HepG2 (cell line): ENCODE data around the gene PEMT. TPM values are rescaled to one million over a fixed set of nuclear protein-coding genes. Genes with fewer than 3 reads are reported as not detected.

Experiments
- ADNP ChIP-seq: sonication (generic); formaldehyde crosslinking; IDR thresholded peaks from 2 replicates; pipeline ENCODE4 v1.4.0; 2020; ENCODE audit warnings: missing genetic modification reagents
- AKAP8 ChIP-seq: sonication (generic); formaldehyde crosslinking; IDR thresholded peaks from 2 replicates; pipeline ENCODE4 v1.5.1; 2020; ENCODE audit warnings: mild to moderate bottlenecking, missing genetic modification reagents
- EED ChIP-seq: sonication (generic); formaldehyde crosslinking; IDR thresholded peaks from 2 replicates; pipeline ENCODE4 v1.5.0; 2020; ENCODE audit warnings: mild to moderate bottlenecking, missing genetic modification reagents
- GTF2F1 ChIP-seq: fragments of 150-350 bp; IDR thresholded peaks from 2 replicates; pipeline ENCODE4 v1.6.1; 2014; ENCODE audit warnings: low read length
- HNRNPLL ChIP-seq: fragments of 200-400 bp; formaldehyde crosslinking; IDR thresholded peaks from 2 replicates; pipeline ENCODE4 v1.6.1; 2017; ENCODE audit warnings: mild to moderate bottlenecking, low read depth, low read length; ENCODE audit not compliant: poor library complexity, severe bottlenecking
- HOMEZ ChIP-seq: IDR thresholded peaks from 2 replicates; pipeline ENCODE4 v1.6.1; 2016; ENCODE audit warnings: low read depth
- NCOA5 ChIP-seq: sonication (generic); formaldehyde crosslinking; IDR thresholded peaks from 2 replicates; pipeline ENCODE4 v1.4.0; 2020; ENCODE audit warnings: missing genetic modification reagents
- NFRKB ChIP-seq: fragments of 450-650 bp; IDR thresholded peaks from 2 replicates; pipeline ENCODE4 v1.6.1; 2017
- SIN3B ChIP-seq: fragments of 150-350 bp; IDR thresholded peaks from 2 replicates; pipeline ENCODE4 v1.6.1; 2014; ENCODE audit warnings: low read length
- STAG1 ChIP-seq: sonication (generic); formaldehyde crosslinking; IDR thresholded peaks from 2 replicates; pipeline ENCODE4 v1.4.0; 2020; ENCODE audit warnings: missing genetic modification reagents
- YEATS2 ChIP-seq: sonication (generic); formaldehyde crosslinking; IDR thresholded peaks from 2 replicates; pipeline ENCODE4 v1.4.0; 2020; ENCODE audit warnings: missing genetic modification reagents, borderline replicate concordance
- ZNF136 ChIP-seq: sonication (generic); formaldehyde crosslinking; IDR thresholded peaks from 2 replicates; pipeline ENCODE4 v1.8.1; 2022; ENCODE audit warnings: low read depth, mild to moderate bottlenecking, moderate library complexity, missing genetic modification reagents
- ZNF280B ChIP-seq: sonication (generic); formaldehyde crosslinking; IDR thresholded peaks from 2 replicates; pipeline ENCODE4 v1.5.0; 2020; ENCODE audit warnings: missing genetic modification reagents, mild to moderate bottlenecking, borderline replicate concordance
- ZNF407 ChIP-seq: sonication (generic); formaldehyde crosslinking; IDR thresholded peaks from one replicate; pipeline ENCODE4 v1.5.1; 2020; ENCODE audit warnings: mild to moderate bottlenecking, missing genetic modification reagents; ENCODE audit errors: not compliant biosample characterization
- ZNF501 ChIP-seq: sonication (generic); formaldehyde crosslinking; IDR thresholded peaks from 2 replicates; pipeline ENCODE4 v1.5.1; 2020; ENCODE audit warnings: mild to moderate bottlenecking, moderate library complexity, missing genetic modification reagents
- ZNF543 ChIP-seq: sonication (generic); formaldehyde crosslinking; IDR thresholded peaks from 2 replicates; pipeline ENCODE4 v1.4.0; 2020; ENCODE audit warnings: mild to moderate bottlenecking, missing genetic modification reagents
- ZNF572 ChIP-seq: sonication (generic); formaldehyde crosslinking; IDR thresholded peaks from 2 replicates; pipeline ENCODE4 v1.5.1; 2020; ENCODE audit warnings: mild to moderate bottlenecking, missing genetic modification reagents
- ZNF598 ChIP-seq: sonication (generic); formaldehyde crosslinking; IDR thresholded peaks from 2 replicates; pipeline ENCODE4 v1.5.1; 2020; ENCODE audit warnings: mild to moderate bottlenecking, missing genetic modification reagents, borderline replicate concordance
- polyA plus RNA-seq, 8 experiments: library from polyadenylated mRNA; depleted of rRNA in 3 of 8; stranded (reverse) in 7 of 8; unstranded in 1 of 8; fragments of >200 nt; fragmentation: Illumina TruSeq in 4 of 8; extraction: Trizol in 4 of 8; gene quantifications; 2 replicates each; pipeline versions ENCODE4 v1.2.1 to v1.2.3, GENCODE V29; 2011 to 2016; ENCODE audit warnings: low read depth in 4 of 8, missing spikeins in 1 of 8, mixed read lengths in 1 of 8; ENCODE audit not compliant: insufficient read depth in 1 of 8
- total RNA-seq, 5 experiments: library from RNA; depleted of rRNA; stranded (reverse); fragments of >200 nt; fragmentation: Illumina TruSeq; extraction: Trizol; gene quantifications; 2 replicates each; pipeline ENCODE4 v1.2.3, GENCODE V29; 2016; ENCODE audit warnings: low read depth in 1 of 5

The PEMT gene
- total and polyA plus RNA-seq, 2 of the 13 experiments (the other 11 are each of a cell fraction or from before 2014, with no cell fraction given) = 31.7 to 43.6 TPM

GRCh38 chr17:17570140-17570797, 21.2 kb downstream of the PEMT start (continued):
- TF ChIP-seq ZNF407 (CRISPR knock-in tag) = peak; percentile 3
- no peak for TF ChIP-seq HNRNPLL
- no peak for TF ChIP-seq HOMEZ (CRISPR knock-in tag)
- no peak for TF ChIP-seq ZNF136 (CRISPR knock-in tag)
- TF ChIP-seq ZNF280B = peak; percentile 75
- TF ChIP-seq ADNP (CRISPR knock-in tag) = no peak
- no peak for TF ChIP-seq GTF2F1
- TF ChIP-seq ZNF598 (CRISPR knock-in tag) = no peak
- TF ChIP-seq ZNF543 (CRISPR knock-in tag) = no peak
- TF ChIP-seq NFRKB = no peak
- TF ChIP-seq NCOA5 (CRISPR knock-in tag) = no peak
- no peak for TF ChIP-seq YEATS2 (CRISPR knock-in tag)
- TF ChIP-seq STAG1 (CRISPR knock-in tag) = peak; percentile 95
- TF ChIP-seq ZNF572 (CRISPR knock-in tag) = no peak
- 0 out of 2 replicates have a peak, but pooled peaks have one; percentile 64 for TF ChIP-seq EED (CRISPR knock-in tag)
- TF ChIP-seq SIN3B = no peak
- no peak for TF ChIP-seq AKAP8 (CRISPR knock-in tag)
- peak; percentile 53 for TF ChIP-seq ZNF501 (CRISPR knock-in tag)
